RWPE2 (cell line): ENCODE measurements around the gene CORO2A.
A peak's percentile ranks its signal among the peaks of the same experiment; 100 is the strongest.

Experiments used
- ATAC-seq: fragments of 200-7000 bp; cut with Tn5 transposase; 3 replicates; pipeline ENCODE4 v1.9.1; 2021; ENCODE audit warnings: low read depth
- DNase-seq: peaks from one replicate; pipeline ENCODE4 v3.0.0-alpha.2; 2020; ENCODE audit warnings: low spot score
- H3K27ac ChIP-seq: fragments of 450-650 bp; 2 replicates; pipeline ENCODE4 v1.5.1; 2017; ENCODE audit warnings: mild to moderate bottlenecking; ENCODE audit not compliant: poor library complexity, severe bottlenecking
- H3K27me3 ChIP-seq: fragments of 250-450 bp; sonication (Bioruptor Pico); 2 replicates; pipeline ENCODE4 v1.5.1; 2021; ENCODE audit warnings: mild to moderate bottlenecking, moderate library complexity; ENCODE audit not compliant: insufficient read depth, poor library complexity, severe bottlenecking
- H3K36me3 ChIP-seq: fragments of 250-450 bp; sonication (Bioruptor Pico); 2 replicates; pipeline ENCODE4 v1.5.1; 2020; ENCODE audit warnings: low read depth, mild to moderate bottlenecking, moderate library complexity
- H3K4me1 ChIP-seq: fragments of 250-450 bp; sonication (Bioruptor Pico); 2 replicates; pipeline ENCODE4 v1.5.1; 2021; ENCODE audit warnings: mild to moderate bottlenecking, moderate library complexity; ENCODE audit not compliant: insufficient read depth, poor library complexity, severe bottlenecking
- H3K4me3 ChIP-seq: fragments of 250-450 bp; sonication (Bioruptor Pico); 2 replicates; pipeline ENCODE4 v1.5.1; 2021; ENCODE audit warnings: mild to moderate bottlenecking, moderate library complexity; ENCODE audit not compliant: severe bottlenecking
- H3K9me3 ChIP-seq: fragments of 250-450 bp; sonication (Bioruptor Pico); 2 replicates; pipeline ENCODE4 v1.5.1; 2021; ENCODE audit warnings: mild to moderate bottlenecking, moderate library complexity; ENCODE audit not compliant: severe bottlenecking
- TF ChIP-seq, protein P1 (sequence below): fragments of 450-650 bp; IDR thresholded peaks from one replicate; pipeline ENCODE4 v1.5.1; 2017; ENCODE audit warnings: mild to moderate bottlenecking, moderate library complexity; ENCODE audit not compliant: poor library complexity, severe bottlenecking

Gene CORO2A

DNA sequence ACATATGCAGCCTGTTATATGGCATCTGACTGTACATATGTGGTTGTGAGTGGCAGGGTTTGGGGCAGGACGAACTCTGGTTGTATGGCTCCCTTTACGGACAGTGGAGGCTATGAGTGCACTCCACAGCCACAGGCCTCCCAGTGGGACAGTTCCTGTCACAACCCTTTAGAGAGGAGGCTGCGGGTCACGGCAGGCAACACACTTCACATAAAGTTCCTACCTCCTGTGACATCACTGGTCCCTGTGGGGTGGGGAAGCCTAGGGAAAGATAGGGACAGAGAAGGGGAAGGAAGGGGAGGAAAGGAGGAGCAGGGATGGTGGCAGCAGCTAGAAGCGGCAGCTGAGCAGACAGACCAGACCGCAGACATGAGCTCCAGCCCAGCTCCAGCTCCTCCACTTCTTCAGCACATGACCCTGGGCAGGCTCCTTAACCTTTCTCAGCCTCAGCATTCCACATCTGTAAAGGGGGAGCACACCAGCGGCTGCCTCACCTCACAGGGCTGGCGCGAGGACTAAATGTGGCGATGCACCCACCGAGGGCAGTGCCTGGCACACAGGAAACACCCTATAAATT, 27.4 kb upstream of the CORO2A start:
- H3K27ac ChIP-seq = peak overlapping the region; percentile 99
- DNase-seq (no peak), ATAC-seq (no peak)
- H3K36me3 ChIP-seq = peaks cover 90% of the 10 kb centered on the region
- no peak overlapping the region for H3K4me3 ChIP-seq
- peaks cover 41% of the 10 kb centered on the region for H3K4me1 ChIP-seq
- TF ChIP-seq, protein P1, sequence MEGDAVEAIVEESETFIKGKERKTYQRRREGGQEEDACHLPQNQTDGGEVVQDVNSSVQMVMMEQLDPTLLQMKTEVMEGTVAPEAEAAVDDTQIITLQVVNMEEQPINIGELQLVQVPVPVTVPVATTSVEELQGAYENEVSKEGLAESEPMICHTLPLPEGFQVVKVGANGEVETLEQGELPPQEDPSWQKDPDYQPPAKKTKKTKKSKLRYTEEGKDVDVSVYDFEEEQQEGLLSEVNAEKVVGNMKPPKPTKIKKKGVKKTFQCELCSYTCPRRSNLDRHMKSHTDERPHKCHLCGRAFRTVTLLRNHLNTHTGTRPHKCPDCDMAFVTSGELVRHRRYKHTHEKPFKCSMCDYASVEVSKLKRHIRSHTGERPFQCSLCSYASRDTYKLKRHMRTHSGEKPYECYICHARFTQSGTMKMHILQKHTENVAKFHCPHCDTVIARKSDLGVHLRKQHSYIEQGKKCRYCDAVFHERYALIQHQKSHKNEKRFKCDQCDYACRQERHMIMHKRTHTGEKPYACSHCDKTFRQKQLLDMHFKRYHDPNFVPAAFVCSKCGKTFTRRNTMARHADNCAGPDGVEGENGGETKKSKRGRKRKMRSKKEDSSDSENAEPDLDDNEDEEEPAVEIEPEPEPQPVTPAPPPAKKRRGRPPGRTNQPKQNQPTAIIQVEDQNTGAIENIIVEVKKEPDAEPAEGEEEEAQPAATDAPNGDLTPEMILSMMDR = no peak
- no peaks in the 10 kb centered on the region for H3K27me3 ChIP-seq
- no peaks in the 10 kb centered on the region for H3K9me3 ChIP-seq

DNA sequence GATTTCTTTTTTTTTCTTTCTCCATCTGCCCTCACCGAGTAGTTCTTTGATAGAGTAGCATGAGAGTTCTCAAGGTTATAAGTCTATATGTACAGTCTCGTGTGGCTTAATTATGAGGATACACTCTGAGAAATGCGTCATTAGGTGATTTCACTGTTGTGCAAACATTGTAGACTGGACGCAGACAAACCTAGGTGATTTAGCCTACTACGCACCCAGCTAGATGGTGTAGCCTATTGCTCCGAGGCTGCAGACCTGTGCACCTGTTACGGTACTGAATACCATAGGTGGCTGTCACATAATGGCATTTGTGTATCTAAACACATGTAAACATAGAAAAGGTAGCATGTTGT, 26.9 kb upstream of the CORO2A start:
- H3K27ac ChIP-seq = peak overlapping the region; percentile 99
- H3K27me3 ChIP-seq = no peaks in the 10 kb centered on the region
- H3K9me3 ChIP-seq = no peaks in the 10 kb centered on the region
- DNase-seq = no peak
- peaks cover 37% of the 10 kb centered on the region for H3K4me1 ChIP-seq
- H3K4me3 ChIP-seq = no peak overlapping the region
- TF ChIP-seq, protein P1 = no peak
- ATAC-seq = peak; percentile 13; the same call in 1 of the 3 replicates
- peaks cover 87% of the 10 kb centered on the region for H3K36me3 ChIP-seq

DNA sequence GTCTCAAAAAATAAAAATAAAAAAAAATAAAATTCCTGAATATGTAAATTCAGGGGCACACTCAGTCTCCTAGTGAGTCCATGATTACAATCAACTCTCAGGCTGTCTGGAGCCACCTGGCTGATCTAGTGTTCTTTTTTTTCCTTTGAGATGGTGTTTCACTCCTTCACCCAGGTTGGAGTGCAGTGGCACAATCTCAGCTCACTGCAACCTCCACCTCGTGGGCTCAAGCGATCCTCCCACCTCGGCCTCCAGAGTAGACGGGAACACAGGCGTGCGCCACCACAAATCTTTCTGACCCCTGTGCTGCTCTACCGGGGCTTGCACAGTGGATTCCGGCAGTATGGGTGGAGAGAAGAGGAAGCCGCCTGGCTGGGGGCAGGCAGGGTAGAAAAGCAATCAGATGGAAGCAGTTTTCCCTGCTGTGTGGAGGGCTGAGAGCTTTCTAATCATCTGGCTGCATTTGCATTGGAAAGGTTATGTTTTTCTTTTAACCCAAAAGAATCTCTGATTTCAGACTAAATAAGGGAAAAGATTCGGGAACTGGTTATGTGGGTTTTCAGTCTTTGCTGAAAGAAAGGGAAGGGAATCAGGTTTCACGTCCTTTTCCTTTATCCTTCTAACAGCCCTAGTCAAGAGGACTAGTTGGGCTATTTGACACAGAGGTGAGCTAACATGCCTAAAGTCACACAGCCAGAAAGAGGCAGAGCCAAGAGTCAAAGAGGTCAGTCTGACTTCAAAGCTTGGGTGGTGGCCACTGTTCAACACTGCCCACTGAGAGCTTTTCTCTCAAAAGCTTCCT, 26.3 kb upstream of the CORO2A start:
- H3K9me3 ChIP-seq = no peaks in the 10 kb centered on the region
- H3K27me3 ChIP-seq = no peaks in the 10 kb centered on the region
- ATAC-seq = no peak
- no peak overlapping the region for H3K4me3 ChIP-seq
- TF ChIP-seq, protein P1 = no peak
- peaks cover 87% of the 10 kb centered on the region for H3K36me3 ChIP-seq
- no peak for DNase-seq
- H3K4me1 ChIP-seq = peaks cover 31% of the 10 kb centered on the region
- H3K27ac ChIP-seq = peak overlapping the region; percentile 99

DNA sequence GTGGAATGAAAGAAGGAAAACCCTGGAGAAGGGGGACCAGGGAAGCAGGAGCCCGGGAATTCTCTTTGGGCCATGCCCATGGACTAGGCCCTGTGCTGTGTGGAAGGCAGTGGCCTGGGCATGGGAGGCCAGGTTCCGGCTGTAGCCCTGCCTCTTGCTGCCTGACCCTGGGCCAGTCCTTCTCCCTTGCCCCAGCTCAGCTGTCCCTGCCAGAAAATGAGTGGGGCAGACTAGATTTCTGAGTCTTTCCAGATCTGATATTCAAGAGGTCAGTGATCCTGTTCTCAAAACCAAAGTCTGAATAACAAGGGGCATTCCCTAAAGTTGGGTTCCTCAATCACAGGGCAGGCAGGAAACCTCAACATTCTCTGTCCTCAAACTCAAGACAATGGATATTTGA, 24.8 kb upstream of the CORO2A start:
- H3K36me3 ChIP-seq = peaks cover 94% of the 10 kb centered on the region
- TF ChIP-seq, protein P1 = no peak

DNA sequence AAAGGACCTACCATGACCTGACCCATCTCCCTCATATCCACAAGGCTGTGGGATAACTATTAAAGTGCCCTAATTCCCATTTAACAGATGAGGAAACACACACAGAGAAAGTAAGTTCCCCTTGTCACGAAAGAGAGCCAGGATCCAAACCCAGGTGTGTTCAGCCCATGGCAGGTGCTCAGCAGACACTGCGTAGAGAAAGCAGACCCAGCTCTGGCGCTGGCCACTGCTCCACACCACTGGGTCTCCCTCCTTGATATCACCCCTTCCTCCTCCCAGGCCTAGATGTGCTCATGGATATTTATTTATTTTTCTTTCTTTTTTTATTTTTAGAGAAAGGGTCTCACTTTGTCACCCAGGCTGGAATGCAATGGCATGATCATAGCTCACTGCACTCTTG, 24.0 kb upstream of the CORO2A start:
- H3K9me3 ChIP-seq = no peaks in the 10 kb centered on the region
- H3K36me3 ChIP-seq = peaks cover 94% of the 10 kb centered on the region
- TF ChIP-seq, protein P1 = no peak
- no peak overlapping the region for H3K4me3 ChIP-seq
- DNase-seq = no peak
- H3K27me3 ChIP-seq = no peaks in the 10 kb centered on the region
- peak overlapping the region; percentile 99 for H3K27ac ChIP-seq
- ATAC-seq = no peak
- H3K4me1 ChIP-seq = peaks cover 14% of the 10 kb centered on the region

More for the DNA sequence above, 24.8 kb upstream of the CORO2A start:
- H3K27me3 ChIP-seq = no peaks in the 10 kb centered on the region
- no peaks in the 10 kb centered on the region for H3K9me3 ChIP-seq
- ATAC-seq = no peak
- peak overlapping the region; percentile 99 for H3K27ac ChIP-seq
- DNase-seq = no peak
- peaks cover 19% of the 10 kb centered on the region for H3K4me1 ChIP-seq
- H3K4me3 ChIP-seq = no peak overlapping the region
